ENCODE data around the gene SLC16A2.
A peak's percentile ranks its signal among the peaks of the same experiment; 100 is the strongest.
"Not testable (repeated sequence)": the region's sequence is repeated elsewhere in the genome, so short reads cannot be mapped to it uniquely, and the experiment has no call there.

The SLC16A2 gene

GRCh38 chrX:74509989-74510388 lies 88.7 kb downstream of the SLC16A2 start:
- DNase-seq, result no peak

- DNase-seq, result no peak
These were observed 89.1 kb downstream of the SLC16A2 start for GRCh38 chrX:74510401-74510800.

GRCh38 chrX:74511704-74512103 lies 90.4 kb downstream of the SLC16A2 start:
- no peak for DNase-seq

- DNase-seq, result no peak
These were observed 93.1 kb downstream of the SLC16A2 start for GRCh38 chrX:74514384-74514783.

GRCh38 chrX:74515356-74515755 lies 94.1 kb downstream of the SLC16A2 start:
- no peak for DNase-seq

- not testable (repeated sequence) for DNase-seq
These were observed 94.7 kb downstream of the SLC16A2 start for GRCh38 chrX:74516013-74516412.

GRCh38 chrX:74519870-74520269 lies 98.6 kb downstream of the SLC16A2 start:
- no peak for DNase-seq

GRCh38 chrX:74520291-74520690 lies 99.0 kb downstream of the SLC16A2 start:
- no peak for DNase-seq

GRCh38 chrX:74520896-74521295 lies 99.6 kb downstream of the SLC16A2 start:
- DNase-seq, result no peak

- DNase-seq, result no peak
These were observed 100.9 kb downstream of the SLC16A2 start for GRCh38 chrX:74521961-74522751.

GRCh38 chrX:74523224-74523623 lies 101.9 kb downstream of the SLC16A2 start:
- no peak for DNase-seq

GRCh38 chrX:74523870-74524735 lies 102.8 kb downstream of the SLC16A2 start:
- no peak for DNase-seq

- no peak for DNase-seq
These were observed 103.8 kb downstream of the SLC16A2 start for GRCh38 chrX:74525116-74525515.

- DNase-seq, result no peak
These were observed 105.5 kb downstream of the SLC16A2 start for GRCh38 chrX:74526764-74527163.

GRCh38 chrX:74527350-74527749 lies 106.1 kb downstream of the SLC16A2 start:
- no peak for DNase-seq

- DNase-seq, result no peak
These were observed 108.0 kb downstream of the SLC16A2 start for GRCh38 chrX:74529311-74529710.

GRCh38 chrX:74531081-74531480 lies 109.8 kb downstream of the SLC16A2 start:
- DNase-seq, result no peak

- DNase-seq, result peak in 1 of 2 donors; percentile 18
These were observed 113.3 kb downstream of the SLC16A2 start for GRCh38 chrX:74534569-74535038.

- no peak for DNase-seq
These were observed 113.8 kb downstream of the SLC16A2 start for GRCh38 chrX:74535086-74535407.

- peak in 1 of 2 donors; percentile 28 for DNase-seq
These were observed 114.3 kb downstream of the SLC16A2 start for GRCh38 chrX:74535408-74536151.

GRCh38 chrX:74536152-74536831 lies 115.0 kb downstream of the SLC16A2 start:
- peak in 1 of 2 donors; percentile 9 for DNase-seq

- DNase-seq, result no peak
These were observed 115.6 kb downstream of the SLC16A2 start for GRCh38 chrX:74536832-74537371.
